ENCODE results near the gene COMMD7.
"Not testable (repeated sequence)": the region's sequence is repeated elsewhere in the genome, so short reads cannot be mapped to it uniquely, and the experiment has no call there.

The COMMD7 gene

GRCh38 chr20:32765230-32765875, 22.1 kb upstream of the COMMD7 start:
- not testable (repeated sequence) for DNase-seq

DNA sequence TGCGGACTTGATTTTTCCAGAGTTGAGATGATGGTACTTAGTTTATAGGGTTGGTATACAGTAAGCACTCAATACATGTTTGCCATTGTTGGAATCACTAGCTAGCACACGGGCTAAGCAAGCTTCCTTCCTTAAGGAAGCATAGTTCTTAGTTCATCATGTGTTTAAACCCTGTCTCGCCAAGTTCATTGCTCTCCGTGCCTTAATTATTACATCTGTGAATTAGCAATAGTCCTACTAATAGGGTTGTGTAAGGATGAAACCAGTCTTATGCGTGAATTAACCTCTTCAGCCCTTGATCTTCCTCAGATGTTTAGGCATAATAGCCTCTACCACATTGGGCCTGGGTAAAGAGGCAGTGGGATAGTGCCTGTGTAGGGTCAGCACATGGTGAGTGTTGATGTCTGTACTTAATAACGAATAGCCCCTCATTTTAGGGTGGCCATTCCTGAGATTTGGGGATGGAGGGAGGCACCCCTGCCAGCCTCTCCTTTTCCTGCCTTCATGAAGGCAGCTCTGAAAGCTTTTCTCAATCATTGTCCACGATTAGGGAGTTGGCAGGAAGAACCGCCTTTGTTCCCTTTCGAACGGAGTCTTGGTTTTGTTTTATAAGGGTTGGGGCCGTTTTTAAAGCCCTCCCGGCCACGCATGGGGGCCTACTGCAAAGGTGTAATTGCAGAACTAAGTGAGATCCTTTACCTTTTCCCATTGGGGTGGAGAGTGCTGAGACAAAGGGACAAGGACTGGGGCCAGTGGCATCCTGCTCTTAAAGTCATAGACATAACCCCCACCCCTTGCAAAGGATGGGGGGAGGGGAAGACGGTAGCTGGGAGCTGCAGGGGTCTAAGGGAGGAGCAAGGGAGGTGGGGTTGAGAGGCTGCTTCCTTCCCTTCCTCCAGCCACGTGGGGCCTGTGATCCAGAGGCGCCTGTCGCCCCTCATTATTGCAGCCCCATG, 21.0 kb upstream of the COMMD7 start:
- no peak for DNase-seq

- no peak for DNase-seq
These were observed 20.1 kb upstream of the COMMD7 start for GRCh38 chr20:32763202-32764004.

GRCh38 chr20:32762754-32763201, 19.5 kb upstream of the COMMD7 start:
- DNase-seq: no peak

GRCh38 chr20:32761831-32762753, 18.8 kb upstream of the COMMD7 start, which contains the start of gene DNMT3B:
DNMT3B (plus strand) TSS chr20:32762385; CDS start chr20:32780324, 17,939 bp downstream.
- DNase-seq: peak; percentile 59 to 72

GRCh38 chr20:32761417-32761830, 18.2 kb upstream of the COMMD7 start:
- DNase-seq: no peak

DNA sequence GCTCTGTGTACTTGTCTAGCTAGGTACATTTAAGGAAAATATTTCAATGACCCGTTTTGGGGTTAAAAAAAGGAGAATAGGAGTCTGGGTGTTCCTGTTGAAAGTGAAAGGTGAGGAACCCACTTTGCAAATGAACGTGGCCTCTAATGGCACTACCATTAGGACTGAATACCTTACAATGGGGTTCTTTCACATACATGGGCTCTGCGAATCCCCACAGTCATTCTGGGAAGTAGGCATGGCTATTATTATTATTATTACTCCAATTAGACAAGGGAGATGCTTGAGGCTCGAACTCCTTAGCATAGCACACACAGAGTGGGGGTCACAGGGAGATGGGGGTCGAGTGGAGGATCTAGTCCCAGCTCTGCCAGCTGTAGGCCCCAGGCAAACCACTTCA, 12.9 kb upstream of the COMMD7 start:
- DNase-seq: no peak

DNA sequence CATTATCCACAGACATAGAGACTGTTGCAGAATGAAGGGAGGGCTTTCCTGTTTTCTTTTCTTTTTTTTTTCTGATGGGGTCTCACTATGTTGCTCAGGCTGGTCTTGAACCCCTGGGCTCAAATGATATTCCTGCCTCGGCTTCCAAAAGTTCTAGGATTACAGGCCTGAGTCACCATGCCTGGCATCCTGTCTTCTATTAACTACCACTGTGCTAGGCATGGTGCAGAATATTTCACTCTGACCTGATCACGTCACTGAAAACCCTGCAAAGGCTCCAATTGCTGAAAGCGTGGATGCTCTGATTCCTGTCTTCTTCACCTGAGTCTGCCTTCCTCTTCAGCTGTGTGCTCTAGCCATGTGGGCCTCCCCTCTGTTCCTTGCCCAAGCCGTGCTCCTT, 10.5 kb upstream of the COMMD7 start:
- no peak for DNase-seq

GRCh38 chr20:32752458-32753250, 9.4 kb upstream of the COMMD7 start:
- no peak for DNase-seq

- DNase-seq: no peak
These were observed 8.6 kb upstream of the COMMD7 start for GRCh38 chr20:32751702-32752457.

- DNase-seq: no peak
These were observed 8.0 kb upstream of the COMMD7 start for GRCh38 chr20:32751293-32751692.

DNA sequence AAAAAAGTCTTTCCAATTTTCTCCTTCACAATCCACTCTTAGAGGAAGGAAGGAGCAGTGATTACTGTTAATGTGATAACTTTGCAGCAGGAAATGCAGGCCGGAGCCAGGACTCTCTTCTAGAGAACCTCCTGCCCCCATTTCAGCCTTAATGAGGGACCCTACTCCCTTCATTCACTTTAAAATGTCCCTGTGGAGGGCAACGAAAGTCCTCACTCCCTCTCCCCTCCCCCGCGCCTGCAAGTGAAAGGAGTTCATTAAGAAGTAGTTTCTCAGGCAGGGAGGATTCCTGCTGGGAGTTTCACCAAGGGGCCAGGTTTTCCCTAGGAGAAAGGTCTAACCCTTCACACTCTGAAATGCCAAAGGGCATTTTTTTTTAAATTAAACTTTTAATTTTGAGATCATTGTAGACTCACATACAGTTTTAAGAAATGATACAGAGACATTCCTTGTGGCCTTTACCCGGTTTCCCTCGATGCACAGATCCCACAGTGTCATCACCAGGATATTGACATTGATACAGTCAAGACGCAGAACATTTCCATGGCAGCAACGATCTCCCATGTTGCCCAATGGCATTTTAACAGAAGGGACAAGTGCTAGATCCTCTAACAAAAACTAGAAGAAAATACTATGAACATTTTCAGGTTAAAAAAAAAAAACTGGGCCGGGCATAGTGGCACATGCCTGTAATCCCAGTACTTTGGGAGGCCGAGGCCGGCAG, 6.8 kb upstream of the COMMD7 start:
- DNase-seq: no peak

- no peak for DNase-seq
These were observed 688 bp downstream of the COMMD7 start for GRCh38 chr20:32742322-32743236.

- no peak for DNase-seq
These were observed 2.1 kb downstream of the COMMD7 start for GRCh38 chr20:32741151-32741550.

GRCh38 chr20:32737371-32738223, 5.7 kb downstream of the COMMD7 start:
- DNase-seq: no peak

GRCh38 chr20:32731882-32732266, 11.4 kb downstream of the COMMD7 start:
- DNase-seq: no peak

DNA sequence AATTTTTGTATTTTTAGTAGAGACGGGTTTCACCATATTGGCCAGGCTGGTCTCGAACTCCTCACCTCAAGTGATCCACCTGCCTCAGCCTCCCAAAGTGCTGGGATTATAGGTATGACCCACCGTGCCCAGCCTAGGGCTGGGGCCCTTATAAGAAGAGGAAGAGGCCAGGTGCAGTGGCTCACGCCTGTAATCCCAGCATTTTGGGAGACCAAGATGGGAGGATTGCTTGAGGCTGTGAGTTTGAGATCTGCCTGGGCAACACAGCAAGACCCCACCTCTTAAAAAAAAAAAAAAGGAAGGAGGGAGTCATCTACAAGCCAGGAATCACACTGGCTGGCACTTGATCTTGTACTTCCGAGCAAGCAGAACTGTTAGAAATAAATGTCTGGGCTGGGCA, 13.9 kb downstream of the COMMD7 start:
- DNase-seq: not testable (repeated sequence)

All from NCI-H187 (cell line).